NCI-H1105 treated with DMSO at 0.1 percent for 48 hours (cell line): ENCODE measurements around the gene SDK2.

ENCODE experiments used
- DNase-seq: peaks from one replicate; lab custom pipeline; 2025; lab: John Stamatoyannopoulos, UW

Gene SDK2

GRCh38 chr17:73420897-73421296 is 223.3 kb downstream of the SDK2 start:
- DNase-seq = no peak

GRCh38 chr17:73419881-73420280 is 224.4 kb downstream of the SDK2 start:
- DNase-seq = no peak

GRCh38 chr17:73419051-73419450 is 225.2 kb downstream of the SDK2 start:
- no peak for DNase-seq

GRCh38 chr17:73415782-73416181 is 228.5 kb downstream of the SDK2 start:
- DNase-seq = no peak

- DNase-seq = no peak
These were observed 229.9 kb downstream of the SDK2 start for GRCh38 chr17:73414171-73414955.

GRCh38 chr17:73412914-73413313 is 231.3 kb downstream of the SDK2 start:
- no peak for DNase-seq

GRCh38 chr17:73411313-73411747 is 232.9 kb downstream of the SDK2 start:
- DNase-seq = no peak

GRCh38 chr17:73410586-73411312 is 233.5 kb downstream of the SDK2 start:
- no peak for DNase-seq

- DNase-seq = no peak
These were observed 240.0 kb downstream of the SDK2 start for GRCh38 chr17:73404246-73404645.

- DNase-seq = no peak
These were observed 241.8 kb downstream of the SDK2 start for GRCh38 chr17:73402466-73402865.

GRCh38 chr17:73401911-73402310 is 242.3 kb downstream of the SDK2 start:
- DNase-seq = no peak

- no peak for DNase-seq
These were observed 243.2 kb downstream of the SDK2 start for GRCh38 chr17:73400915-73401545.

- no peak for DNase-seq
These were observed 245.2 kb downstream of the SDK2 start for GRCh38 chr17:73399056-73399455.

GRCh38 chr17:73397856-73398540 is 246.2 kb downstream of the SDK2 start:
- DNase-seq = no peak

- no peak for DNase-seq
These were observed 246.9 kb downstream of the SDK2 start for GRCh38 chr17:73397278-73397826.

GRCh38 chr17:73396431-73397277 is 247.6 kb downstream of the SDK2 start:
- DNase-seq = no peak

GRCh38 chr17:73394512-73395450 is 249.5 kb downstream of the SDK2 start:
- DNase-seq = peak; percentile 3

- no peak for DNase-seq
These were observed 250.3 kb downstream of the SDK2 start for GRCh38 chr17:73393962-73394361.

- DNase-seq = no peak
These were observed 250.9 kb downstream of the SDK2 start for GRCh38 chr17:73393381-73393780.
